Breast epithelium (tissue), 4 donors: ENCODE data around the gene RNASET2. TPM values are rescaled to one million over a fixed set of nuclear protein-coding genes. Genes with fewer than 3 reads are reported as not detected.
"Not testable (repeated sequence)": the region's sequence is repeated elsewhere in the genome, so short reads cannot be mapped to it uniquely, and the experiment has no call there.

Source experiments
- DNase-seq, 2 donors: peaks; one replicate each; pipeline ENCODE4 v3.0.0-alpha.2; 2019; ENCODE audit warnings: low spot score in 2 of 2
- H3K27ac ChIP-seq, 2 donors: fragments of 200-600 bp; sonication (generic) in 1 of 2; one replicate each; pipeline ENCODE4 v1.5.1; 2016 to 2019; ENCODE audit warnings: mild to moderate bottlenecking in 1 of 2
- H3K27me3 ChIP-seq, 2 donors: fragments of 200-600 bp; sonication (generic) in 1 of 2; one replicate each; pipeline versions ENCODE4 v1.5.1 to v1.6.0; 2017 to 2019; ENCODE audit warnings: control low read depth in 1 of 2, mild to moderate bottlenecking in 1 of 2
- H3K36me3 ChIP-seq: fragments of 200-600 bp; one replicate; pipeline ENCODE4 v1.5.1; 2019
- H3K4me1 ChIP-seq, 2 donors: fragments of 200-600 bp; sonication (generic); one replicate each; pipeline ENCODE4 v1.5.1; 2016 to 2019; ENCODE audit warnings: control low read depth in 1 of 2
- H3K4me3 ChIP-seq, 3 donors: fragments of 200-600 bp; sonication (generic); 1 replicate in 2 of 3; 2 replicates in 1 of 3; pipeline ENCODE4 v1.5.1; 2016 to 2019; ENCODE audit warnings: mild to moderate bottlenecking in 3 of 3, moderate library complexity in 2 of 3
- H3K9me3 ChIP-seq, 2 donors: fragments of 200-600 bp; sonication (generic) in 1 of 2; one replicate each; pipeline ENCODE4 v1.5.1; 2016 to 2019; ENCODE audit warnings: control low read depth in 1 of 2
- CTCF ChIP-seq, 3 donors: fragments of 450-650 bp; IDR thresholded peaks; one replicate each; pipeline ENCODE4 v1.5.1; 2016 to 2017; ENCODE audit warnings: antibody characterized with exemption in 3 of 3, mild to moderate bottlenecking in 3 of 3, moderate library complexity in 3 of 3
- POLR2A ChIP-seq: fragments of 450-650 bp; IDR thresholded peaks from one replicate; pipeline ENCODE4 v1.6.1; 2016; ENCODE audit warnings: antibody characterized with exemption, mild to moderate bottlenecking, moderate library complexity
- POLR2AphosphoS5 ChIP-seq, 3 donors: sonication (generic); formaldehyde crosslinking; IDR thresholded peaks; one replicate each; pipeline ENCODE4 v1.6.1; 2017; ENCODE audit warnings: antibody characterized with exemption in 3 of 3
- intact Hi-C: fragments of 100-400 bp; cut with DNase I; formaldehyde crosslinking; loops from one replicate; pipeline ENCODE4 v1.15.1; 2023; ENCODE audit warnings: low total_unique reads
- total RNA-seq, 3 donors: library from RNA; depleted of rRNA; stranded (reverse); fragments of >200 nt; gene quantifications; one replicate each; pipeline ENCODE4 v1.1.0, GENCODE V29; 2016

RNASET2 gene
- total RNA-seq, 3 donors from 2014 or later = 35.1 to 82.9 (median 80.6) TPM

GRCh38 chr6:166925141-166925996, 31.0 kb downstream of the RNASET2 start:
- Histone ChIP-seq H3K27me3 (no peaks in the 10 kb centered on the region), H3K36me3 (peaks cover 3% of the 10 kb centered on the region), H3K9me3 (no peaks in the 10 kb centered on the region), H3K27ac (no peak overlapping the region), H3K4me3 (no peak overlapping the region), H3K4me1 (no peaks in the 10 kb centered on the region)
- TF ChIP-seq POLR2AphosphoS5 (IDR thresholded peaks at IDR 0.05) (no peak), POLR2A (no peak), CTCF (IDR thresholded peaks at IDR 0.05) (no peak)
- intact Hi-C loops = no loop called here
- no peak for DNase-seq

GRCh38 chr6:166924531-166924930, 31.8 kb downstream of the RNASET2 start:
- Histone ChIP-seq H3K4me1 (no peaks in the 10 kb centered on the region), H3K36me3 (peaks cover 3% of the 10 kb centered on the region), H3K27me3 (no peaks in the 10 kb centered on the region), H3K4me3 (no peak overlapping the region), H3K9me3 (no peaks in the 10 kb centered on the region), H3K27ac (no peak overlapping the region)
- TF ChIP-seq POLR2A = no peak
- no peak for TF ChIP-seq POLR2AphosphoS5 (IDR thresholded peaks at IDR 0.05)
- no peak for TF ChIP-seq CTCF (IDR thresholded peaks at IDR 0.05)
- no peak for DNase-seq
- intact Hi-C loops = no loop called here

- intact Hi-C loops = no loop called here
- no peaks in the 10 kb centered on the region for H3K4me1 ChIP-seq
- H3K4me3 ChIP-seq = no peak overlapping the region
- no peaks in the 10 kb centered on the region for H3K27me3 ChIP-seq
- TF ChIP-seq POLR2A = no peak
- TF ChIP-seq POLR2AphosphoS5 (IDR thresholded peaks at IDR 0.05) = no peak
- no peak for TF ChIP-seq CTCF (IDR thresholded peaks at IDR 0.05)
- H3K27ac ChIP-seq = no peak overlapping the region
- no peaks in the 10 kb centered on the region for H3K36me3 ChIP-seq
- H3K9me3 ChIP-seq = no peaks in the 10 kb centered on the region
- no peak for DNase-seq
Measured at GRCh38 chr6:166922937-166923336, 33.4 kb downstream of the RNASET2 start.

GRCh38 chr6:166921570-166921969, 34.8 kb downstream of the RNASET2 start:
- no peak for TF ChIP-seq CTCF (IDR thresholded peaks at IDR 0.05)
- no peak for TF ChIP-seq POLR2AphosphoS5 (IDR thresholded peaks at IDR 0.05)
- no peak for TF ChIP-seq POLR2A
- no peaks in the 10 kb centered on the region for H3K36me3 ChIP-seq
- no peaks in the 10 kb centered on the region for H3K4me1 ChIP-seq
- DNase-seq = no peak
- H3K27ac ChIP-seq = no peak overlapping the region
- peaks cover 0 to 5% of the 10 kb centered on the region in 2 donors for H3K9me3 ChIP-seq
- no peaks in the 10 kb centered on the region for H3K27me3 ChIP-seq
- intact Hi-C loops = no loop called here
- no peak overlapping the region for H3K4me3 ChIP-seq

- H3K27ac ChIP-seq = no peak overlapping the region
- H3K36me3 ChIP-seq = no peaks in the 10 kb centered on the region
- no peaks in the 10 kb centered on the region for H3K27me3 ChIP-seq
- no peak for DNase-seq
- intact Hi-C loops = no loop called here
- H3K9me3 ChIP-seq = peaks cover 0 to 5% of the 10 kb centered on the region in 2 donors
- TF ChIP-seq CTCF (IDR thresholded peaks at IDR 0.05) (no peak), POLR2AphosphoS5 (IDR thresholded peaks at IDR 0.05) (no peak), POLR2A (no peak)
- H3K4me3 ChIP-seq = no peak overlapping the region
- H3K4me1 ChIP-seq = no peaks in the 10 kb centered on the region
Measured at GRCh38 chr6:166916824-166917223, 39.5 kb downstream of the RNASET2 start.

- H3K9me3 ChIP-seq, H3K4me1 ChIP-seq, H3K27ac ChIP-seq, DNase-seq, H3K36me3 ChIP-seq, intact Hi-C loops, H3K4me3 ChIP-seq, H3K27me3 ChIP-seq: not testable (repeated sequence)
Measured at GRCh38 chr6:166915484-166915883, 40.9 kb downstream of the RNASET2 start.

GRCh38 chr6:166914952-166915351, 41.4 kb downstream of the RNASET2 start:
- H3K4me3 ChIP-seq, H3K9me3 ChIP-seq, DNase-seq, H3K27ac ChIP-seq, H3K36me3 ChIP-seq, intact Hi-C loops, H3K27me3 ChIP-seq, H3K4me1 ChIP-seq: not testable (repeated sequence)
